GM23248 (cell line): ENCODE data around the gene SNX9.

ENCODE experiments used
- EZH2 ChIP-seq: fragments of 200-600 bp; sonication (generic); IDR thresholded peaks from 2 replicates; pipeline ENCODE4 v1.6.1; 2018; ENCODE audit warnings: antibody characterized with exemption, mild to moderate bottlenecking; ENCODE audit not compliant: insufficient read depth, poor library complexity, severe bottlenecking
- EZH2phosphoT487 ChIP-seq: fragments of 200-600 bp; sonication (generic); IDR thresholded peaks from 2 replicates; pipeline ENCODE4 v1.6.1; 2018; ENCODE audit warnings: antibody characterized with exemption, moderate library complexity, mild to moderate bottlenecking, low read depth; ENCODE audit not compliant: insufficient read depth

DNA sequence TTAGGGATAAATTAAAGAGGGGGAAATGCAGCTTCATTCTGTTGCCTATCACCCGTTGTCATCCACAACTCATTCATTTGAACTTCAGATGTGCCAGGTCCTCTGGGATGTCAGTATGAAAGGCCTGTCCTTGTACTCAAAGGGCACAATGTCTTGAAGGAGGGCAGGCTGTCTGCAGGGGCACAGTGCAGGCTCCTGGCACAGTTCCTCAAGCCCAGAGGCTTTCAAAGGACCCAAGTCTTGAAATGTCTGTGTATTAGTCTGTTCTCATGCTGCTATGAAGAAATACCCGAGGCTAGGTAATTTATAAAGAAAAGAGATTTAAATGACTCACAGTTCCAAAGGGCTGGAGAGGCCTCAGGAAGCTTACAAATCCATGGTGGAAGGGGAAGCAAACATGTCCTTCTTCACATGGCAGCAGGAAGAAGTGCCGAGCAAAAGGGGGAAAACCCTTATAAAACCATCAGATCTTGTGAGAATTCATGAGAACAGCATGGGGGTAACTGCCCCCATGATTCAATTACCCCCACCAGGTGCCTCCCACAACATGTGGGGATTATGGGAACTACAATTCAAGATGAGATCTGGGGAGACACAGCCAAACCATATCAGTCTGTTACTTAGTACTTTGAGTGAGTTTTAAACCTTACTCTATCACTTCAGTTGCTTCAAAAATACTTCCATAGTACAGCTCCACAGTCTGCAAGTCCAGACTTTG lies 9.4 kb downstream of the SNX9 start:
- no peak for TF ChIP-seq EZH2
- TF ChIP-seq EZH2phosphoT487: no peak
